ENCODE data around the gene CYFIP2. TPM values are rescaled to one million over a fixed set of nuclear protein-coding genes. Genes with fewer than 3 reads are reported as not detected.

CYFIP2 gene
- total and polyA plus RNA-seq, 10 of the 15 experiments (the other 5 are each of a cell fraction or from before 2014, with no cell fraction given) = 43.4 to 173 (median 96.0) TPM

- no peak for TF ChIP-seq SPI1 (IDR thresholded peaks at IDR 0.05; ENCODE audit: borderline replicate concordance, insufficient read depth, low read depth, low read length)
These were observed 92.9 kb downstream of the CYFIP2 start (continued) for GRCh38 chr5:157358871-157359270.

- POLR2A ChIA-PET = no interaction called here
- BruUV-seq (replicated peaks) = no TSS peak
- Histone ChIP-seq H3K79me2 (ENCODE audit: control insufficient read depth, insufficient read depth, low read length) (no peaks in the 10 kb centered on the region), H3K4me3 (no peak overlapping the region), H4K20me1 (ENCODE audit: control insufficient read depth, insufficient read depth) (no peaks in the 10 kb centered on the region), H3K27me3 (replicated peaks in 1 of 2; ENCODE audit: control insufficient read depth in 2 of 2, insufficient read depth in 2 of 2, low read length in 1 of 2) (no peaks in the 10 kb centered on the region), H2AFZ (ENCODE audit: control insufficient read depth, low read depth, low read length) (no peak overlapping the region), H3K4me2 (ENCODE audit: control insufficient read depth, insufficient read depth) (no peak overlapping the region), H3K9me3 (replicated peaks; ENCODE audit: control insufficient read depth, insufficient read depth, low read length) (no peaks in the 10 kb centered on the region), H3K4me1 (ENCODE audit: control insufficient read depth, insufficient read depth, low read length) (no peaks in the 10 kb centered on the region), H3K9ac (ENCODE audit: control insufficient read depth, insufficient read depth, low read length) (no peak overlapping the region), H3K27ac (ENCODE audit: control insufficient read depth, insufficient read depth) (no peak overlapping the region), H3K36me3 (ENCODE audit: control insufficient read depth in 2 of 2, insufficient read depth in 2 of 2, low read length in 1 of 2) (peaks cover 10 to 62% of the 10 kb centered on the region in 2 experiments)
- WGBS (ENCODE audit: insufficient coverage, insufficient replicate concordance, low lambda C conversion rate, missing lambda C conversion rate) = 96% methylated on average over 2 of the region's 2 CpGs
- intact Hi-C loops (cut with micrococcal nuclease; ENCODE audit: unreplicated experiment) = no loop called here
- in situ Hi-C loops (cut with MboI) = no loop called here
- DNase-seq (ENCODE audit: low read depth, low spot score) (no peak), ATAC-seq (no peak), FAIRE-seq (no peak)
- RAD21 ChIA-PET (ENCODE audit: unreplicated experiment) = no interaction called here
- CTCF ChIA-PET = interaction anchor here (1.0 to 1.5 kb wide), 3 partner anchors 73 to 302 kb away, joined by 3 to 4 read pairs (median 3); no protein-coding TSS in a partner anchor
- SMC1A ChIA-PET (ENCODE audit: uncharacterized antibody, unreplicated experiment) = interaction anchor here (1.0 to 2.4 kb wide), 2 partner anchors 15 to 359 kb away, joined by 3 to 7 read pairs; no protein-coding TSS in a partner anchor
- TF ChIP-seq HDAC6 (IDR thresholded peaks at IDR 0.05; ENCODE audit: unreplicated experiment) = no peak
- TF ChIP-seq NR2F1 (conservative IDR thresholded peaks at IDR 0.05) = no peak
- no peak for TF ChIP-seq E4F1 (IDR thresholded peaks at IDR 0.05; ENCODE audit: borderline replicate concordance, partially characterized antibody)
- TF ChIP-seq ZBED1 (IDR thresholded peaks at IDR 0.05; ENCODE audit: borderline replicate concordance) = no peak
- TF ChIP-seq YBX1 (IDR thresholded peaks at IDR 0.05) = no peak
- no peak for TF ChIP-seq BCL11A (IDR thresholded peaks at IDR 0.05; ENCODE audit: low read depth, low read length)
- no peak for TF ChIP-seq MTA3 (IDR thresholded peaks at IDR 0.05; ENCODE audit: borderline replicate concordance, low read length)
- TF ChIP-seq MYC (IDR thresholded peaks at IDR 0.05; ENCODE audit: insufficient read depth, insufficient read length, insufficient replicate concordance, low read length, severe bottlenecking) = no peak
- no peak for TF ChIP-seq SREBF2 (IDR thresholded peaks at IDR 0.05; ENCODE audit: low read length)
- no peak for TF ChIP-seq ELK1 (IDR thresholded peaks at IDR 0.05; ENCODE audit: low read depth, low read length)
- no peak for TF ChIP-seq NR2C2 (IDR thresholded peaks at IDR 0.05; ENCODE audit: borderline replicate concordance, control insufficient read depth, insufficient read length, low read depth)
- TF ChIP-seq BMI1 (IDR thresholded peaks at IDR 0.05; ENCODE audit: borderline replicate concordance) = no peak
- no peak for TF ChIP-seq USF2 (IDR thresholded peaks at IDR 0.05; ENCODE audit: borderline replicate concordance, low read depth, low read length)
- no peak for TF ChIP-seq ESRRA (IDR thresholded peaks at IDR 0.05; ENCODE audit: low read length)
- no peak for TF ChIP-seq SPI1 (IDR thresholded peaks at IDR 0.05; ENCODE audit: borderline replicate concordance, insufficient read depth, low read depth, low read length)
- no peak for TF ChIP-seq YY1 (IDR thresholded peaks at IDR 0.05; ENCODE audit: low read depth, low read length)
- no peak for TF ChIP-seq TCF7 (IDR thresholded peaks at IDR 0.05; ENCODE audit: borderline replicate concordance)
- no peak for TF ChIP-seq SMC3 (IDR thresholded peaks at IDR 0.05; ENCODE audit: borderline replicate concordance, low read length)
- TF ChIP-seq FOXK2 (IDR thresholded peaks at IDR 0.05) = no peak
These were observed 93.6 kb downstream of the CYFIP2 start for GRCh38 chr5:157359356-157360055.
